ENCODE data around the gene TSPAN14. TPM values are rescaled to one million over a fixed set of nuclear protein-coding genes. Genes with fewer than 3 reads are reported as not detected.

TSPAN14 gene
- total RNA-seq, 1 experiment from 2014 or later, result 46.8 TPM

- H3K4me3 Mint-ChIP-seq, result no peak overlapping the region
- H2AFZ ChIP-seq (ENCODE audit: low read length), result no peak overlapping the region
- H3T11ph ChIP-seq (ENCODE audit: low read length), result no peak overlapping the region
- H3K14ac ChIP-seq (ENCODE audit: insufficient read depth, low read length), result no peak overlapping the region
- no peak for DNase-seq
- no peak overlapping the region for H2BK5ac ChIP-seq (ENCODE audit: insufficient read length, low read length)
- no peaks in the 10 kb centered on the region for H4K20me1 ChIP-seq (ENCODE audit: control insufficient read depth, insufficient read depth, insufficient read length)
- no peak for TF ChIP-seq CTCF (conservative IDR thresholded peaks at IDR 0.05)
- H3K27me3 Mint-ChIP-seq (ENCODE audit: low read depth), result no peaks in the 10 kb centered on the region; the same call in 1 of the 2 replicates
- no peaks in the 10 kb centered on the region for H3K9me3 ChIP-seq (ENCODE audit: control insufficient read depth, low read depth, low read length)
- no peaks in the 10 kb centered on the region for H3K79me2 ChIP-seq (ENCODE audit: insufficient read depth, low read length)
- no peaks in the 10 kb centered on the region for H3K9me3 Mint-ChIP-seq
- no peak overlapping the region for H4K8ac ChIP-seq (replicated peaks; ENCODE audit: insufficient read length, low read depth, low read length)
- peaks cover 2% of the 10 kb centered on the region; the same call in 1 of the 2 replicates for H3K4me1 ChIP-seq (ENCODE audit: insufficient read depth, low read length)
- H2BK15ac ChIP-seq (ENCODE audit: low read depth, low read length), result no peak overlapping the region
- H3K4me2 ChIP-seq (ENCODE audit: insufficient read depth, insufficient read length, low read length), result no peak overlapping the region
- H3K9ac ChIP-seq (ENCODE audit: extremely low read depth, insufficient read length, low read length), result no peak overlapping the region
- no peaks in the 10 kb centered on the region for H3K27me3 ChIP-seq (ENCODE audit: insufficient read depth, low read length)
- no peak overlapping the region for H2BK120ac ChIP-seq (ENCODE audit: low read depth, low read length, poor library complexity, severe bottlenecking)
- no peak overlapping the region for H3K4ac ChIP-seq (ENCODE audit: low read depth, low read length)
- peak overlapping the region; percentile 45 for H4K5ac ChIP-seq (ENCODE audit: insufficient read length, low read depth, low read length)
- H2AK5ac ChIP-seq (ENCODE audit: insufficient read length, low read length), result no peak overlapping the region
- H3K23ac ChIP-seq (ENCODE audit: insufficient read length, low read depth, low read length), result no peak overlapping the region
- H2BK20ac ChIP-seq (ENCODE audit: low read depth, low read length, poor library complexity, severe bottlenecking), result no peak overlapping the region
- no peak overlapping the region for H3K56ac ChIP-seq (ENCODE audit: insufficient read length, low read depth, low read length)
- WGBS (ENCODE audit: extremely low coverage, insufficient read length, low lambda C conversion rate), result no CpG with 5 or more reads among the region's 6 CpGs
- H3K36me3 Mint-ChIP-seq (ENCODE audit: insufficient read depth in 1 of 3, low read depth in 3 of 3), result peaks cover 4 to 23% (median 12%) of the 10 kb centered on the region in 3 experiments; a peak in 6 of 7 replicates
- no peak overlapping the region for H3K18ac ChIP-seq (ENCODE audit: insufficient read length, low read depth, low read length)
- H3K27ac ChIP-seq (ENCODE audit: insufficient read length, low read depth, low read length), result no peak overlapping the region
- peak overlapping the region in 1 of 3 experiments; percentile 39; a peak in 2 of 7 replicates for H3K27ac Mint-ChIP-seq
- H3K4me1 Mint-ChIP-seq, result peaks cover 14 to 18% of the 10 kb centered on the region in 2 experiments
- no peaks in the 10 kb centered on the region for H3K23me2 ChIP-seq (ENCODE audit: insufficient read length, low read depth, low read length, poor library complexity, severe bottlenecking)
- no peak overlapping the region for H2BK12ac ChIP-seq (ENCODE audit: insufficient read length, low read depth, low read length)
- no peaks in the 10 kb centered on the region for H3K79me1 ChIP-seq (ENCODE audit: insufficient read depth, low read depth, low read length, poor library complexity, severe bottlenecking)
- no peak overlapping the region for H4K91ac ChIP-seq (ENCODE audit: insufficient read length, low read depth, low read length)
Observed at GRCh38 chr10:80523773-80524172, 69.7 kb downstream of the TSPAN14 start.
